ENCODE measurements around the gene DYSF. TPM values are rescaled to one million over a fixed set of nuclear protein-coding genes. Genes with fewer than 3 reads are reported as not detected.

The DYSF gene
- total and polyA plus RNA-seq, 2 donors (not counting 3 experiments of a cell fraction or from before 2014, with no cell fraction given): 50.9 to 152 TPM

- no TSS peak for BruUV-seq (replicated peaks)
These were observed 192.7 kb downstream of the DYSF start for GRCh38 chr2:71646028-71646427.

More at GRCh38 chr2:71646028-71646427, 192.7 kb downstream of the DYSF start:
- Histone ChIP-seq H4K20me1 (replicated peaks; ENCODE audit: control insufficient read depth, extremely low read depth, insufficient read depth, low read length) (no peaks in the 10 kb centered on the region), H3K27me3 (ENCODE audit: control insufficient read depth in 2 of 2, insufficient read depth in 2 of 2, low read length in 2 of 2) (no peaks in the 10 kb centered on the region), H2AFZ (ENCODE audit: low read depth, low read length) (no peak overlapping the region), H3K27ac (ENCODE audit: insufficient read depth, low read depth, low read length) (no peak overlapping the region), H3K9me3 (replicated peaks; ENCODE audit: control insufficient read depth, insufficient read depth, low read length) (no peaks in the 10 kb centered on the region), H3K9ac (replicated peaks; ENCODE audit: extremely low read depth, insufficient read depth, low read length) (no peak overlapping the region), H3K4me1 (ENCODE audit: control insufficient read depth, extremely low read depth, insufficient read depth, low read length) (no peaks in the 10 kb centered on the region), H3K9me1 (replicated peaks; ENCODE audit: control insufficient read depth, extremely low read depth, insufficient read depth, low read length) (no peaks in the 10 kb centered on the region), H3K4me3 (replicated peaks in 1 of 3; ENCODE audit: insufficient read depth in 1 of 3, low read depth in 1 of 3, low read length in 3 of 3) (no peak overlapping the region), H3K79me2 (ENCODE audit: control insufficient read depth, insufficient read depth, low read length) (no peaks in the 10 kb centered on the region), H3K36me3 (ENCODE audit: control insufficient read depth in 2 of 2, extremely low read depth in 1 of 2, insufficient read depth in 2 of 2, low read length in 2 of 2) (peaks cover 0 to 18% of the 10 kb centered on the region in 2 experiments), H3K4me2 (ENCODE audit: insufficient read depth, low read length) (no peak overlapping the region)
- DNase-seq (ENCODE audit: low read depth, low spot score) (no peak), FAIRE-seq (no peak)
- CTCF ChIA-PET: no interaction called here
- intact Hi-C loops (cut with micrococcal nuclease) (no loop called here), dilution Hi-C loops (cut with MboI; ENCODE audit: extremely low pct_ligation_motif_present, low sequenced_read_pairs) (no loop called here)
- POLR2A ChIA-PET: no interaction called here
- TF ChIP-seq GATA2 (IDR thresholded peaks at IDR 0.05; ENCODE audit: insufficient read depth, insufficient read length, low read depth, low read length): no peak
- TF ChIP-seq CTCF (IDR thresholded peaks at IDR 0.05; ENCODE audit: extremely low read depth in 1 of 2, insufficient read depth in 1 of 2, low read depth in 1 of 2, low read length in 2 of 2): no peak
- TF ChIP-seq JUN (IDR thresholded peaks at IDR 0.05; ENCODE audit: borderline replicate concordance, insufficient read depth, insufficient read length, low read depth): no peak
- no peak for TF ChIP-seq EZH2 (IDR thresholded peaks at IDR 0.05; ENCODE audit: borderline replicate concordance, low read depth, low read length, severe bottlenecking)
- no peak for TF ChIP-seq MAX (IDR thresholded peaks at IDR 0.05; ENCODE audit: insufficient read depth, insufficient read length)
- TF ChIP-seq FOS (IDR thresholded peaks at IDR 0.05; ENCODE audit: borderline replicate concordance, insufficient read depth, low read length): no peak
- TF ChIP-seq MYC (IDR thresholded peaks at IDR 0.05; ENCODE audit: low read depth, low read length): no peak
- no peak for TF ChIP-seq POLR2AphosphoS5 (IDR thresholded peaks at IDR 0.05; ENCODE audit: insufficient read depth, low read depth, low read length)
- no peak for TF ChIP-seq POLR2A (IDR thresholded peaks at IDR 0.05; ENCODE audit: low read depth, low read length)

Measured in endothelial cell of umbilical vein (primary cell).